ENCODE results near the gene ATP2B3. TPM values are rescaled to one million over a fixed set of nuclear protein-coding genes. Genes with fewer than 3 reads are reported as not detected.

ATP2B3 gene
- total and polyA plus RNA-seq, 4 experiments from 2014 or later = 0.09 TPM; not detected in 3

- H3K36me3 ChIP-seq (ENCODE audit: insufficient read depth, low read length) = no peaks in the 10 kb centered on the region
- H3K4me3 ChIP-seq (ENCODE audit: low read length in 2 of 2) = no peak overlapping the region
- no peaks in the 10 kb centered on the region for H3K4me1 ChIP-seq (ENCODE audit: insufficient read depth, low read length)
- CTCF ChIA-PET (ENCODE audit: partially characterized antibody) = interaction anchor here (0.9 kb wide), 1 partner anchor 41 kb away, joined by 3 read pairs; no protein-coding TSS in a partner anchor
- no peaks in the 10 kb centered on the region for H3K36me3 Mint-ChIP-seq
- H3K27ac Mint-ChIP-seq = no peak overlapping the region
- POLR2A ChIA-PET (ENCODE audit: partially characterized antibody) = no interaction called here
- peaks cover 0 to 1% (median 0%) of the 10 kb centered on the region in 8 donors for H3K9me3 Mint-ChIP-seq
- intact Hi-C loops (cut with micrococcal nuclease) = no loop called here
- H3K9me3 ChIP-seq (ENCODE audit: control insufficient read depth in 1 of 2, low read length in 2 of 2) = no peaks in the 10 kb centered on the region
- H3K27me3 ChIP-seq (ENCODE audit: insufficient read depth, low read length) = no peaks in the 10 kb centered on the region
- no peak overlapping the region for H3K27ac ChIP-seq (ENCODE audit: low read depth, low read length)
- no peaks in the 10 kb centered on the region for H3K4me1 Mint-ChIP-seq
- no peaks in the 10 kb centered on the region for H3K27me3 Mint-ChIP-seq
- DNase-seq = no peak
- H3K4me3 Mint-ChIP-seq = no peak overlapping the region
These were observed 15.9 kb upstream of the ATP2B3 start for GRCh38 chrX:153501530-153501929.

GRCh38 chrX:153502131-153502530 is 15.3 kb upstream of the ATP2B3 start:
- Histone ChIP-seq H3K36me3 (ENCODE audit: insufficient read depth, low read length) (no peaks in the 10 kb centered on the region), H3K9me3 (ENCODE audit: control insufficient read depth in 1 of 2, low read length in 2 of 2) (no peaks in the 10 kb centered on the region), H3K27me3 (ENCODE audit: insufficient read depth, low read length) (no peaks in the 10 kb centered on the region), H3K4me1 (ENCODE audit: insufficient read depth, low read length) (no peaks in the 10 kb centered on the region), H3K27ac (ENCODE audit: low read depth, low read length) (no peak overlapping the region), H3K4me3 (ENCODE audit: low read length in 2 of 2) (no peak overlapping the region)
- Mint-ChIP-seq H3K4me3 (no peak overlapping the region), H3K9me3 (peaks cover 0 to 1% (median 0%) of the 10 kb centered on the region in 8 donors), H3K4me1 (no peaks in the 10 kb centered on the region), H3K36me3 (no peaks in the 10 kb centered on the region), H3K27me3 (no peaks in the 10 kb centered on the region), H3K27ac (no peak overlapping the region)
- DNase-seq = no peak
- CTCF ChIA-PET (ENCODE audit: partially characterized antibody) = interaction anchor here (0.9 kb wide), 1 partner anchor 41 kb away, joined by 3 read pairs; no protein-coding TSS in a partner anchor
- intact Hi-C loops (cut with micrococcal nuclease) = no loop called here
- POLR2A ChIA-PET (ENCODE audit: partially characterized antibody) = no interaction called here

GRCh38 chrX:153502796-153503195 is 14.6 kb upstream of the ATP2B3 start:
- no peak overlapping the region for H3K27ac ChIP-seq (ENCODE audit: low read depth, low read length)
- ChIA-PET POLR2A (ENCODE audit: partially characterized antibody) (no interaction called here), CTCF (ENCODE audit: partially characterized antibody) (no interaction called here)
- peaks cover 0 to 1% (median 0%) of the 10 kb centered on the region in 8 donors for H3K9me3 Mint-ChIP-seq
- H3K27ac Mint-ChIP-seq = no peak overlapping the region
- no peaks in the 10 kb centered on the region for H3K36me3 Mint-ChIP-seq
- H3K27me3 ChIP-seq (ENCODE audit: insufficient read depth, low read length) = no peaks in the 10 kb centered on the region
- DNase-seq = no peak
- no peak overlapping the region for H3K4me3 ChIP-seq (ENCODE audit: low read length in 2 of 2)
- no peaks in the 10 kb centered on the region for H3K27me3 Mint-ChIP-seq
- no peaks in the 10 kb centered on the region for H3K4me1 ChIP-seq (ENCODE audit: insufficient read depth, low read length)
- intact Hi-C loops (cut with micrococcal nuclease) = no loop called here
- H3K4me3 Mint-ChIP-seq = no peak overlapping the region
- no peaks in the 10 kb centered on the region for H3K36me3 ChIP-seq (ENCODE audit: insufficient read depth, low read length)
- H3K4me1 Mint-ChIP-seq = peaks cover 0 to 5% (median 3%) of the 10 kb centered on the region in 4 donors
- H3K9me3 ChIP-seq (ENCODE audit: control insufficient read depth in 1 of 2, low read length in 2 of 2) = no peaks in the 10 kb centered on the region

GRCh38 chrX:153504445-153505016 is 12.9 kb upstream of the ATP2B3 start:
- Mint-ChIP-seq H3K4me1 (peaks cover 0 to 7% (median 3%) of the 10 kb centered on the region in 4 donors), H3K27ac (no peak overlapping the region), H3K9me3 (peaks cover 0 to 1% (median 0%) of the 10 kb centered on the region in 8 donors), H3K36me3 (no peaks in the 10 kb centered on the region), H3K4me3 (no peak overlapping the region), H3K27me3 (no peaks in the 10 kb centered on the region)
- H3K9me3 ChIP-seq (ENCODE audit: control insufficient read depth in 1 of 2, low read length in 2 of 2) = no peaks in the 10 kb centered on the region
- no peak overlapping the region for H3K4me3 ChIP-seq (ENCODE audit: low read length in 2 of 2)
- H3K4me1 ChIP-seq (ENCODE audit: insufficient read depth, low read length) = no peaks in the 10 kb centered on the region
- ChIA-PET POLR2A (ENCODE audit: partially characterized antibody) (no interaction called here), CTCF (ENCODE audit: partially characterized antibody) (interaction anchor here (4.1 kb wide), 1 partner anchor 31 kb away, joined by 63 read pairs; the partner anchor contains the start of gene HAUS7)
- DNase-seq = no peak
- intact Hi-C loops (cut with micrococcal nuclease) = loop anchor here (5.0 kb wide), 1 partner anchor 102 kb away; the partner anchor contains the start of gene PNMA6E
- H3K27ac ChIP-seq (ENCODE audit: low read depth, low read length) = no peak overlapping the region
- H3K27me3 ChIP-seq (ENCODE audit: insufficient read depth, low read length) = no peaks in the 10 kb centered on the region
- no peaks in the 10 kb centered on the region for H3K36me3 ChIP-seq (ENCODE audit: insufficient read depth, low read length)

- no peaks in the 10 kb centered on the region for H3K27me3 Mint-ChIP-seq
- no peak overlapping the region for H3K27ac ChIP-seq (ENCODE audit: low read depth, low read length)
- H3K36me3 Mint-ChIP-seq = no peaks in the 10 kb centered on the region
- no peaks in the 10 kb centered on the region for H3K9me3 ChIP-seq (ENCODE audit: control insufficient read depth in 1 of 2, low read length in 2 of 2)
- DNase-seq = no peak
- CTCF ChIA-PET (ENCODE audit: partially characterized antibody) = interaction anchor here (4.1 kb wide), 1 partner anchor 32 kb away, joined by 63 read pairs; the partner anchor contains the start of gene HAUS7
- no peak overlapping the region for H3K4me3 Mint-ChIP-seq
- intact Hi-C loops (cut with micrococcal nuclease) = loop anchor here (5.0 kb wide), 1 partner anchor 103 kb away; the partner anchor contains the start of gene PNMA6E
- H3K4me3 ChIP-seq (ENCODE audit: low read length in 2 of 2) = no peak overlapping the region
- no peaks in the 10 kb centered on the region for H3K27me3 ChIP-seq (ENCODE audit: insufficient read depth, low read length)
- peaks cover 0 to 7% (median 3%) of the 10 kb centered on the region in 4 donors for H3K4me1 Mint-ChIP-seq
- H3K9me3 Mint-ChIP-seq = peaks cover 0 to 1% (median 0%) of the 10 kb centered on the region in 8 donors
- no peaks in the 10 kb centered on the region for H3K36me3 ChIP-seq (ENCODE audit: insufficient read depth, low read length)
- POLR2A ChIA-PET (ENCODE audit: partially characterized antibody) = no interaction called here
- H3K27ac Mint-ChIP-seq = no peak overlapping the region
- no peaks in the 10 kb centered on the region for H3K4me1 ChIP-seq (ENCODE audit: insufficient read depth, low read length)
These were observed 12.1 kb upstream of the ATP2B3 start for GRCh38 chrX:153505361-153505760.

- H3K4me1 ChIP-seq (ENCODE audit: insufficient read depth, low read length) = no peaks in the 10 kb centered on the region
- H3K4me1 Mint-ChIP-seq = peaks cover 0 to 7% (median 3%) of the 10 kb centered on the region in 4 donors
- H3K9me3 ChIP-seq (ENCODE audit: control insufficient read depth in 1 of 2, low read length in 2 of 2) = no peaks in the 10 kb centered on the region
- POLR2A ChIA-PET (ENCODE audit: partially characterized antibody) = interaction anchor here (0.8 to 2.0 kb wide), 7 partner anchors 37 to 566 kb away, joined by 3 to 12 read pairs (median 4); partner anchors contain the start of genes HAUS7 and ZNF275
- intact Hi-C loops (cut with micrococcal nuclease) = loop anchor here (1.0 to 5.0 kb wide), 5 partner anchors 36 to 566 kb away; partner anchors contain the start of gene PNMA6E
- peak; percentile 65 to 77 (median 75) for DNase-seq
- H3K4me3 ChIP-seq (ENCODE audit: low read length in 2 of 2) = no peak overlapping the region
- H3K27ac ChIP-seq (ENCODE audit: low read depth, low read length) = no peak overlapping the region
- H3K27ac Mint-ChIP-seq = peak overlapping the region in 1 of 7 donors; percentile 42
- no peaks in the 10 kb centered on the region for H3K27me3 ChIP-seq (ENCODE audit: insufficient read depth, low read length)
- H3K36me3 ChIP-seq (ENCODE audit: insufficient read depth, low read length) = no peaks in the 10 kb centered on the region
- no peaks in the 10 kb centered on the region for H3K27me3 Mint-ChIP-seq
- CTCF ChIA-PET (ENCODE audit: partially characterized antibody) = interaction anchor here (0.8 to 4.3 kb wide), 20 partner anchors 8 to 566 kb away, joined by 3 to 63 read pairs (median 4); partner anchors contain the start of genes BGN and HAUS7
- no peak overlapping the region for H3K4me3 Mint-ChIP-seq
- H3K9me3 Mint-ChIP-seq = no peaks in the 10 kb centered on the region
- H3K36me3 Mint-ChIP-seq = no peaks in the 10 kb centered on the region
These were observed 9.8 kb upstream of the ATP2B3 start for GRCh38 chrX:153507484-153508178.

GRCh38 chrX:153509592-153509991 is 7.8 kb upstream of the ATP2B3 start:
- H3K4me1 Mint-ChIP-seq = peaks cover 0 to 7% (median 3%) of the 10 kb centered on the region in 4 donors
- H3K9me3 Mint-ChIP-seq = no peaks in the 10 kb centered on the region
- Histone ChIP-seq H3K4me3 (ENCODE audit: low read length in 2 of 2) (no peak overlapping the region), H3K27me3 (ENCODE audit: insufficient read depth, low read length) (no peaks in the 10 kb centered on the region), H3K4me1 (ENCODE audit: insufficient read depth, low read length) (no peaks in the 10 kb centered on the region), H3K36me3 (ENCODE audit: insufficient read depth, low read length) (no peaks in the 10 kb centered on the region), H3K27ac (ENCODE audit: low read depth, low read length) (no peak overlapping the region), H3K9me3 (ENCODE audit: control insufficient read depth in 1 of 2, low read length in 2 of 2) (no peaks in the 10 kb centered on the region)
- H3K27ac Mint-ChIP-seq = no peak overlapping the region
- DNase-seq = no peak
- no peak overlapping the region for H3K4me3 Mint-ChIP-seq
- H3K36me3 Mint-ChIP-seq = no peaks in the 10 kb centered on the region
- CTCF ChIA-PET (ENCODE audit: partially characterized antibody) = interaction anchor here (0.5 to 4.3 kb wide), 2 partner anchors 37 to 477 kb away, joined by 3 to 37 read pairs; no protein-coding TSS in a partner anchor
- intact Hi-C loops (cut with micrococcal nuclease) = loop anchor here (5.0 kb wide), 1 partner anchor 107 kb away; the partner anchor contains the start of gene PNMA6E
- POLR2A ChIA-PET (ENCODE audit: partially characterized antibody) = no interaction called here
- no peaks in the 10 kb centered on the region for H3K27me3 Mint-ChIP-seq

All from CD4-positive, alpha-beta memory T cell (primary cell).